Smooth muscle cell (in vitro differentiated cells): ENCODE data around the gene NCOA7. TPM values are rescaled to one million over a fixed set of nuclear protein-coding genes. Genes with fewer than 3 reads are reported as not detected.

Source experiments
- DNase-seq: peaks from one replicate; lab custom pipeline; 2025; ENCODE audit not compliant: unreplicated experiment; lab: John Stamatoyannopoulos, UW
- H2AFZ ChIP-seq: fragments of 200-600 bp; sonication (generic); 2 replicates; pipeline ENCODE4 v1.6.0; 2016; ENCODE audit warnings: antibody characterized with exemption, low read depth, mild to moderate bottlenecking
- H3F3A ChIP-seq: fragments of 200-600 bp; sonication (generic); 2 replicates; pipeline ENCODE4 v1.6.0; 2017; ENCODE audit warnings: antibody characterized with exemption, low read depth
- H3K27ac ChIP-seq: fragments of 200-600 bp; sonication (generic); 2 replicates; pipeline ENCODE4 v1.5.1; 2016; ENCODE audit warnings: low read depth, mild to moderate bottlenecking
- H3K27me3 ChIP-seq: fragments of 200-600 bp; sonication (generic); 2 replicates; pipeline ENCODE4 v1.6.1; 2016; ENCODE audit warnings: low read depth, mild to moderate bottlenecking
- H3K36me3 ChIP-seq: fragments of 200-600 bp; sonication (generic); 2 replicates; pipeline ENCODE4 v1.5.1; 2016; ENCODE audit warnings: low read depth
- H3K4me1 ChIP-seq: fragments of 200-600 bp; sonication (generic); 2 replicates; pipeline ENCODE4 v1.5.1; 2016; ENCODE audit warnings: low read depth
- H3K4me2 ChIP-seq: fragments of 200-600 bp; sonication (generic); 2 replicates; pipeline ENCODE4 v1.6.0; 2016; ENCODE audit warnings: mild to moderate bottlenecking
- H3K4me3 ChIP-seq: fragments of 200-600 bp; sonication (generic); 2 replicates; pipeline ENCODE4 v1.5.1; 2016; ENCODE audit warnings: mild to moderate bottlenecking
- H3K79me2 ChIP-seq: fragments of 200-600 bp; sonication (generic); 2 replicates; pipeline ENCODE4 v1.6.0; 2016; ENCODE audit warnings: low read depth, mild to moderate bottlenecking
- H3K9ac ChIP-seq: fragments of 200-600 bp; sonication (generic); 2 replicates; pipeline ENCODE4 v1.6.0; 2016; ENCODE audit warnings: low read depth
- H3K9me3 ChIP-seq: fragments of 200-600 bp; sonication (generic); replicated peaks from 2 replicates; pipeline ENCODE4 v1.5.1; 2016; ENCODE audit warnings: low read depth
- H4K20me1 ChIP-seq: fragments of 200-600 bp; sonication (generic); 2 replicates; pipeline ENCODE4 v1.6.0; 2016; ENCODE audit warnings: low read depth
- WGBS: methylation state at CpG from one replicate; pipeline ENCODE4 v1.1.7; 2016; ENCODE audit warnings: low lambda C conversion rate; 5-methylcytosine and 5-hydroxymethylcytosine counted together
- polyA plus RNA-seq: library from polyadenylated mRNA; unstranded; fragments of >200 nt; fragmentation: Nextera tagmentation; extraction: Ambion mirVana; gene quantifications from 2 replicates; pipeline ENCODE4 v1.2.1, GENCODE V29; 2016
- total RNA-seq: library from RNA; depleted of rRNA; stranded (reverse); fragments of >200 nt; gene quantifications from 2 replicates; pipeline ENCODE4 v1.2.3, GENCODE V29; 2014
- TF ChIP-seq, protein P1 (sequence below): fragments of 200-600 bp; sonication (generic); IDR thresholded peaks from 2 replicates; pipeline ENCODE4 v1.5.1; 2017; ENCODE audit warnings: borderline replicate concordance, mild to moderate bottlenecking, antibody characterized with exemption; ENCODE audit not compliant: insufficient read depth, poor library complexity, severe bottlenecking

NCOA7 gene
- total and polyA plus RNA-seq, 2 experiments from 2014 or later: 38.1 to 44.0 TPM

- Histone ChIP-seq H3F3A (peaks cover 7% of the 10 kb centered on the region), H3K9ac (peak overlapping the region; percentile 44), H3K4me2 (peak overlapping the region; percentile 72), H3K4me3 (no peak overlapping the region), H4K20me1 (no peaks in the 10 kb centered on the region), H3K79me2 (peaks cover 31% of the 10 kb centered on the region), H3K36me3 (no peaks in the 10 kb centered on the region), H3K4me1 (no peaks in the 10 kb centered on the region), H3K9me3 (no peaks in the 10 kb centered on the region), H2AFZ (peak overlapping the region; percentile 56), H3K27ac (peak overlapping the region; percentile 72), H3K27me3 (no peaks in the 10 kb centered on the region)
- 62% methylated on average over 10 of the region's 10 CpGs for WGBS
- DNase-seq: no peak
- TF ChIP-seq, protein P1, sequence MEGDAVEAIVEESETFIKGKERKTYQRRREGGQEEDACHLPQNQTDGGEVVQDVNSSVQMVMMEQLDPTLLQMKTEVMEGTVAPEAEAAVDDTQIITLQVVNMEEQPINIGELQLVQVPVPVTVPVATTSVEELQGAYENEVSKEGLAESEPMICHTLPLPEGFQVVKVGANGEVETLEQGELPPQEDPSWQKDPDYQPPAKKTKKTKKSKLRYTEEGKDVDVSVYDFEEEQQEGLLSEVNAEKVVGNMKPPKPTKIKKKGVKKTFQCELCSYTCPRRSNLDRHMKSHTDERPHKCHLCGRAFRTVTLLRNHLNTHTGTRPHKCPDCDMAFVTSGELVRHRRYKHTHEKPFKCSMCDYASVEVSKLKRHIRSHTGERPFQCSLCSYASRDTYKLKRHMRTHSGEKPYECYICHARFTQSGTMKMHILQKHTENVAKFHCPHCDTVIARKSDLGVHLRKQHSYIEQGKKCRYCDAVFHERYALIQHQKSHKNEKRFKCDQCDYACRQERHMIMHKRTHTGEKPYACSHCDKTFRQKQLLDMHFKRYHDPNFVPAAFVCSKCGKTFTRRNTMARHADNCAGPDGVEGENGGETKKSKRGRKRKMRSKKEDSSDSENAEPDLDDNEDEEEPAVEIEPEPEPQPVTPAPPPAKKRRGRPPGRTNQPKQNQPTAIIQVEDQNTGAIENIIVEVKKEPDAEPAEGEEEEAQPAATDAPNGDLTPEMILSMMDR: no peak
Observed at GRCh38 chr6:125812394-125813292, 21.9 kb downstream of the NCOA7 start.

- no peak overlapping the region for H2AFZ ChIP-seq
- no peak overlapping the region for H3K4me3 ChIP-seq
- DNase-seq: no peak
- no peak overlapping the region for H3K9ac ChIP-seq
- H3K4me2 ChIP-seq: no peak overlapping the region
- H3K79me2 ChIP-seq: peaks cover 26% of the 10 kb centered on the region
- H3F3A ChIP-seq: peaks cover 7% of the 10 kb centered on the region
- 55% methylated on average over 4 of the region's 4 CpGs for WGBS
- H3K4me1 ChIP-seq: no peaks in the 10 kb centered on the region
- no peak overlapping the region for H3K27ac ChIP-seq
- H3K27me3 ChIP-seq: no peaks in the 10 kb centered on the region
- TF ChIP-seq, protein P1: no peak
- H3K9me3 ChIP-seq: no peaks in the 10 kb centered on the region
- no peaks in the 10 kb centered on the region for H3K36me3 ChIP-seq
- H4K20me1 ChIP-seq: no peaks in the 10 kb centered on the region
Observed at GRCh38 chr6:125814481-125814880, 23.7 kb downstream of the NCOA7 start.

DNA sequence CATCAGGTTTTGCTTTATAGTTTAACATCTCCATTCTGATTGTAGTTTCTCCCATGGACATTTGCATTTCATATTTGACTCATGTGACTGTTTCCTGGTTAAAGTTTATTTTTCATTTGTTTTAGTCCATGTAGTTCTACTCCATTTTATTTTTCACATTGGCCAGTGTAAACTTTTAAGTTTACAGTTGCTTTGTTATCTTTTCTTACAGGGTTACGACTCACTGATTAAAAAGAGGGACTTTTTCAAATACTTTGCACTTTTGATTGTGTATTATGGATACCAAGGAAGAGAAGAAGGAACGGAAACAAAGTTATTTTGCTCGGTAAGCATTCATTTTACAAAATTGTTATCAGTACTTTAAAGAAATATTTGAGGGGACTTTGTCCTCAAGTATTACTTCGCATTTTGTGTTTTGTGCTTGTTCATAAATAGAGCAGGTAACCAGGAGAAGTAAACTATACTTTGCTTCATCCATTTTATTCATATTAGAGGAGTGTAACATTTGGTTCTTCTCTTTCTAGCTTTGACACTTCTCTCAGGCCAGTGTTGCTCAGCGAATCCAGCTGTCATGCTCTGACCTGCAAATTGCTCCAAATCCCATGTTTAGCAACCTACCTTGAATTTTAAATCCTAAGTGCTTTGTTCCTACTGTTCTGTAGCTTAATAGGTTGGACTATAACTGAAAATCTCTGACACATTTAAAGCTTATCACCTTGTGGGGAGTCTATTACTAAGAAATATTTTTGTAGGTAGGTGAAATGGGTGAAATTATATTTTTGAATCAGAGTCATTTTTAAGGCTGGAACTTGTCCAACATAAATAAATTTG is 24.5 kb downstream of the NCOA7 start:
- Histone ChIP-seq H3K27me3 (no peaks in the 10 kb centered on the region), H3K36me3 (no peaks in the 10 kb centered on the region), H3K9me3 (no peaks in the 10 kb centered on the region), H3K79me2 (peaks cover 20% of the 10 kb centered on the region), H3K4me2 (no peak overlapping the region), H4K20me1 (no peaks in the 10 kb centered on the region), H3F3A (peaks cover 7% of the 10 kb centered on the region), H3K27ac (no peak overlapping the region), H3K9ac (no peak overlapping the region), H3K4me1 (no peaks in the 10 kb centered on the region), H3K4me3 (peak overlapping the region; percentile 8), H2AFZ (no peak overlapping the region)
- 83% methylated on average over 5 of the region's 5 CpGs for WGBS
- TF ChIP-seq, protein P1: no peak
- DNase-seq: no peak
